Esophagus squamous epithelium (tissue), 4 donors: ENCODE measurements around the gene SLC9B1.

ENCODE experiments used
- POLR2A ChIP-seq, 4 donors: fragments of 450-650 bp; IDR thresholded peaks; one replicate each; pipeline ENCODE4 v1.6.1; 2017; ENCODE audit warnings: antibody characterized with exemption in 4 of 4, mild to moderate bottlenecking in 4 of 4, moderate library complexity in 3 of 4
- TF ChIP-seq, protein P1 (sequence below), 6 experiments: fragments of 450-650 bp in 4 of 6; fragments of 200-600 bp in 2 of 6; sonication (generic) in 2 of 6; IDR thresholded peaks; one replicate each; pipeline ENCODE4 v1.5.1; 2016 to 2019; ENCODE audit warnings: antibody characterized with exemption in 6 of 6, mild to moderate bottlenecking in 4 of 6, moderate library complexity in 4 of 6

GRCh38 chr4:102945066-102945465, 74.4 kb downstream of the SLC9B1 start:
- TF ChIP-seq, protein P1, sequence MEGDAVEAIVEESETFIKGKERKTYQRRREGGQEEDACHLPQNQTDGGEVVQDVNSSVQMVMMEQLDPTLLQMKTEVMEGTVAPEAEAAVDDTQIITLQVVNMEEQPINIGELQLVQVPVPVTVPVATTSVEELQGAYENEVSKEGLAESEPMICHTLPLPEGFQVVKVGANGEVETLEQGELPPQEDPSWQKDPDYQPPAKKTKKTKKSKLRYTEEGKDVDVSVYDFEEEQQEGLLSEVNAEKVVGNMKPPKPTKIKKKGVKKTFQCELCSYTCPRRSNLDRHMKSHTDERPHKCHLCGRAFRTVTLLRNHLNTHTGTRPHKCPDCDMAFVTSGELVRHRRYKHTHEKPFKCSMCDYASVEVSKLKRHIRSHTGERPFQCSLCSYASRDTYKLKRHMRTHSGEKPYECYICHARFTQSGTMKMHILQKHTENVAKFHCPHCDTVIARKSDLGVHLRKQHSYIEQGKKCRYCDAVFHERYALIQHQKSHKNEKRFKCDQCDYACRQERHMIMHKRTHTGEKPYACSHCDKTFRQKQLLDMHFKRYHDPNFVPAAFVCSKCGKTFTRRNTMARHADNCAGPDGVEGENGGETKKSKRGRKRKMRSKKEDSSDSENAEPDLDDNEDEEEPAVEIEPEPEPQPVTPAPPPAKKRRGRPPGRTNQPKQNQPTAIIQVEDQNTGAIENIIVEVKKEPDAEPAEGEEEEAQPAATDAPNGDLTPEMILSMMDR (IDR thresholded peaks at IDR 0.05) = no peak
- TF ChIP-seq POLR2A (IDR thresholded peaks at IDR 0.05) = no peak
